Esophagus squamous epithelium (tissue), 5 donors: ENCODE measurements around the gene DEFB124. TPM values are rescaled to one million over a fixed set of nuclear protein-coding genes. Genes with fewer than 3 reads are reported as not detected.

Experiments
- DNase-seq: peaks from one replicate; lab custom pipeline; 2025; lab: John Stamatoyannopoulos, UW
- H3K27ac ChIP-seq, 4 donors: fragments of 200-600 bp; sonication (generic); one replicate each; pipeline ENCODE4 v1.5.1; 2016 to 2019; ENCODE audit warnings: mild to moderate bottlenecking in 1 of 4
- H3K27me3 ChIP-seq, 4 donors: fragments of 200-600 bp; sonication (generic); 1 replicate in 3 of 4; 2 replicates in 1 of 4; pipeline versions ENCODE4 v1.5.1 to v1.6.0; 2017 to 2021; ENCODE audit warnings: antibody characterized with exemption in 1 of 4
- H3K36me3 ChIP-seq, 3 donors: fragments of 200-600 bp; sonication (generic); one replicate each; pipeline ENCODE4 v1.5.1; 2016 to 2019
- H3K4me1 ChIP-seq, 3 donors: fragments of 200-600 bp; sonication (generic); one replicate each; pipeline ENCODE4 v1.5.1; 2017 to 2019
- H3K4me3 ChIP-seq, 4 donors: fragments of 200-600 bp; sonication (generic); 1 replicate in 3 of 4; 2 replicates in 1 of 4; pipeline ENCODE4 v1.5.1; 2016 to 2019; ENCODE audit warnings: mild to moderate bottlenecking in 2 of 4, moderate library complexity in 1 of 4
- H3K9me3 ChIP-seq, 3 donors: fragments of 200-600 bp; sonication (generic); one replicate each; pipeline ENCODE4 v1.5.1; 2016 to 2019
- CTCF ChIP-seq, 6 experiments: fragments of 450-650 bp in 4 of 6; fragments of 200-600 bp in 2 of 6; sonication (generic) in 2 of 6; IDR thresholded peaks; one replicate each; pipeline ENCODE4 v1.5.1; 2016 to 2019; ENCODE audit warnings: antibody characterized with exemption in 6 of 6, mild to moderate bottlenecking in 4 of 6, moderate library complexity in 4 of 6
- POLR2A ChIP-seq, 4 donors: fragments of 450-650 bp; IDR thresholded peaks; one replicate each; pipeline ENCODE4 v1.6.1; 2017; ENCODE audit warnings: antibody characterized with exemption in 4 of 4, mild to moderate bottlenecking in 4 of 4, moderate library complexity in 3 of 4
- WGBS, 2 donors: methylation state at CpG; one replicate each; pipeline ENCODE4 v1.1.5; 2018; 5-methylcytosine and 5-hydroxymethylcytosine counted together
- intact Hi-C: fragments of 100-400 bp; cut with DNase I; formaldehyde crosslinking; loops from one replicate; pipeline ENCODE4 v1.15.0; 2022
- total RNA-seq, 4 donors: library from RNA; depleted of rRNA; stranded (reverse); fragments of >200 nt; gene quantifications; one replicate each; pipeline ENCODE4 v1.1.0, GENCODE V29; 2016
- donor health status: DM: yes; HTN: yes; CAD: no.

DEFB124 gene
- total RNA-seq, 4 donors from 2014 or later, result not detected

DNA sequence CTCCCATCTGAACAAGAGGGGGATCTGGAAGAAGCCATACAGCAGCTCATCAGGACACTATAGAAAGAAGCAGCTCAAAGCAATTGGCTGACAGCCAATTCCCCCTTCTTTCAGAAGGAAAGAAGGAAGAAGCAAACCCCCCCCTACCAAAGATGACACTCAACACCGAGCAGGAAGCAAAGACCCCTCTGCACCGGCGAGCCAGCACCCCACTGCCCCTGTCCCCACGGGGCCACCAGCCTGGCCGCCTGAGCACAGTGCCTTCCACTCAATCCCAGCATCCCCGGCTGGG is 1.3 kb upstream of the DEFB124 start:
- H3K27me3 ChIP-seq, result peaks cover 0 to 30% (median 0%) of the 10 kb centered on the region in 4 donors
- no peak for DNase-seq
- 70 to 94% methylated on average over 3 to 5 of the region's 6 CpGs for WGBS, 2 donors
- H3K36me3 ChIP-seq, result no peaks in the 10 kb centered on the region
- H3K9me3 ChIP-seq, result no peaks in the 10 kb centered on the region
- peak overlapping the region in 3 of 4 donors; percentile 11 to 83 (median 80) for H3K27ac ChIP-seq
- intact Hi-C loops, result no loop called here
- peaks cover 7 to 26% (median 8%) of the 10 kb centered on the region in 3 donors for H3K4me1 ChIP-seq
- TF ChIP-seq POLR2A (IDR thresholded peaks at IDR 0.05) (no peak), CTCF (IDR thresholded peaks at IDR 0.05) (no peak)
- H3K4me3 ChIP-seq, result peak overlapping the region in 2 of 4 donors; percentile 44 to 65

DNA sequence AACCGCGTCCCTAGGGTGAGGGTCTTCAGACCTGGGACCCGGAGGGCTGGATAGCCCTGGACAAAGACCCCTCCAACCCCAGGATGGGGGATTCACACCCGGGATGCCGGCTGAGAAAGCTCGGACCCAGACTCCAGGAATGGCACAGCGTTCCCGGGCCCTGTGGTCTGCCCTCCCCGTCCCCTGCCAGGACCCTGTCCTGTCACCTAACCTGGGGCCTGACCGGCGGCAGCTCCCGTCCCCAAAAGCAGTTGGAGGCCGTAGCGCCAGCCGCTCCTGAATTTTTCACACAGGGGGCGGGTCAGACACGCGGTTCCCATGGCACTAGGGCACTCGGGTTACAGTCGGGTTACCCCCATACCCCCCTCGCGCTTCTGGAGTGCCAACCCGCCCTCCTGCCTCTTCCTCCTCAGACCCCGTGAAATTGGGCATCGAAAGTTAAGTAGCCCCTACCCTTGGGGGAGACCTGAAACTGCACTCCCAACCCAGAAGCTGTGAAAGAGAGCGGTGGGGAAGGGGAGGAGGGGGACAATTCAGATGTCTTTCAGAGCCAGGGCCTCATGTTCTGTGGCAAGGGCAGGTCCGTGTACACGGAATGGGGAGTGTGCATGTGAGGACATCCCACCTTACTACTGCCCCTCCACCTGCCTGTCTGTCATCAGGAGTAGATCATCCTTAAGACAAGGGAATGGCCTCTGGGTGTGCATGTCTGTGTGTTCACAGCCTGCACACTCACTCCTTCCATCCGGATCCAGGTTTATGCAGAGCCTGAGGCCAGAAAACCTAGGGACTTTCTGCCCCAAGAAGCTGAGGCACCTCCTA is 756 bp upstream of the DEFB124 start:
- no peaks in the 10 kb centered on the region for H3K9me3 ChIP-seq
- intact Hi-C loops, result no loop called here
- 7 to 8% methylated on average over 2 to 7 of the region's 29 CpGs for whole genome bisulfite sequencing, 2 donors

DNA sequence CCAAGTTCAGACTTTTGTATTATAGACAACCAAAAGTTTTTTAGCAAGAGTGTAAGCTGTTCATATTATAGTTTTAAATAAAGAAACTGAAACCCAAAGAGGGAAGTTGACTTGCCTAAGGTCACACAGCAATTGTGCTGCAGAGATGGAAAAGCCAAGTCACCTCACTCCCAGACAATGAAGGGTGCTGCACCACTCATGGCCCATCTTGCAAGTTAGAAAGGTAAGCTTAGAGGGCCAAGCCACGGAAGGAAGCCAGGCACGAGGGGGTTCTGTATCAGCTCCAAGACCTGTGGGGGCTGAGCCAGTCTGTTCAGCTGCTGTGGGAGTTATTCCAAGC is 860 bp downstream of the DEFB124 start:
- Histone ChIP-seq H3K4me3 (no peak overlapping the region), H3K27me3 (peaks cover 0 to 30% (median 0%) of the 10 kb centered on the region in 4 donors), H3K4me1 (peaks cover 7 to 26% (median 8%) of the 10 kb centered on the region in 3 donors), H3K27ac (peak overlapping the region in 1 of 4 donors; percentile 80), H3K9me3 (no peaks in the 10 kb centered on the region), H3K36me3 (no peaks in the 10 kb centered on the region)
- WGBS, 2 donors, result 28 to 83% methylated on average over 1 to 2 of the region's 2 CpGs
- intact Hi-C loops, result no loop called here
- no peak for DNase-seq
- TF ChIP-seq CTCF (IDR thresholded peaks at IDR 0.05) (no peak), POLR2A (IDR thresholded peaks at IDR 0.05) (no peak)

More for the DNA sequence above, 756 bp upstream of the DEFB124 start:
- H3K4me1 ChIP-seq, result peaks cover 7 to 26% (median 8%) of the 10 kb centered on the region in 3 donors
- no peaks in the 10 kb centered on the region for H3K36me3 ChIP-seq
- H3K27me3 ChIP-seq, result peaks cover 0 to 30% (median 0%) of the 10 kb centered on the region in 4 donors
- peak overlapping the region; percentile 12 to 65 (median 40) for H3K4me3 ChIP-seq
- TF ChIP-seq CTCF (IDR thresholded peaks at IDR 0.05), result no peak
- TF ChIP-seq POLR2A (IDR thresholded peaks at IDR 0.05), result no peak
- peak overlapping the region; percentile 42 to 83 (median 70) for H3K27ac ChIP-seq
- DNase-seq, result no peak

GRCh38 chr20:31473331-31474096 is 1.4 kb downstream of the DEFB124 start:
- H3K4me3 ChIP-seq, result no peak overlapping the region

More at GRCh38 chr20:31473331-31474096, 1.4 kb downstream of the DEFB124 start:
- peak overlapping the region in 1 of 4 donors; percentile 14 for H3K27ac ChIP-seq
- 78 to 83% methylated on average over 4 to 5 of the region's 5 CpGs for WGBS, 2 donors
- no peak for DNase-seq
- peaks cover 7 to 26% (median 8%) of the 10 kb centered on the region in 3 donors for H3K4me1 ChIP-seq
- no peaks in the 10 kb centered on the region for H3K36me3 ChIP-seq
- no peaks in the 10 kb centered on the region for H3K9me3 ChIP-seq
- intact Hi-C loops, result no loop called here
- H3K27me3 ChIP-seq, result peaks cover 0 to 30% (median 0%) of the 10 kb centered on the region in 4 donors
- no peak for TF ChIP-seq POLR2A (IDR thresholded peaks at IDR 0.05)
- no peak for TF ChIP-seq CTCF (IDR thresholded peaks at IDR 0.05)
